Suppressor macrophage (primary cell): ENCODE measurements around the gene INTS13.
A peak's percentile ranks its signal among the peaks of the same experiment; 100 is the strongest.
"Not testable (repeated sequence)": the region's sequence is repeated elsewhere in the genome, so short reads cannot be mapped to it uniquely, and the experiment has no call there.

Source experiments
- DNase-seq, 4 experiments: peaks; one replicate each; pipeline ENCODE4 v3.0.0-alpha.2; 2020 to 2022
- total RNA-seq, 17 experiments: gene quantifications; one replicate each; lab custom pipeline; 2026; ENCODE audit warnings: mixed read lengths in 6 of 17, inconsistent platforms in 3 of 17; lab: John Stamatoyannopoulos, UW

The INTS13 gene
- 10.3 to 39.8 (median 25.9) reads per million in 17 experiments for total RNA-seq

- peak; percentile 99 to 100 (median 100) for DNase-seq
Measured at GRCh38 chr12:26937863-26938700, at the start of gene INTS13, which contains the start of gene FGFR1OP2. Gene INTS13 (minus strand): TSS chr12:26937981. CDS start chr12:26936803, 1,178 bp downstream. Gene FGFR1OP2 (plus strand): TSS chr12:26938470. CDS start chr12:26954159, 15,689 bp downstream.

GRCh38 chr12:26982866-26983265 is 45.1 kb upstream of the INTS13 start:
- DNase-seq: no peak

- DNase-seq: no peak
Measured at GRCh38 chr12:26979733-26980132, 42.0 kb upstream of the INTS13 start.

GRCh38 chr12:26978801-26979200 is 41.0 kb upstream of the INTS13 start:
- no peak for DNase-seq

- peak; percentile 37 to 73 (median 52) for DNase-seq
Measured at GRCh38 chr12:26976687-26977086, 38.9 kb upstream of the INTS13 start.

GRCh38 chr12:26971963-26972362 is 34.2 kb upstream of the INTS13 start:
- no peak for DNase-seq

- no peak for DNase-seq
Measured at GRCh38 chr12:26970136-26970535, 32.4 kb upstream of the INTS13 start.

GRCh38 chr12:26966842-26967241 is 29.1 kb upstream of the INTS13 start:
- no peak for DNase-seq

- no peak for DNase-seq
Measured at GRCh38 chr12:26963413-26963812, 25.6 kb upstream of the INTS13 start.

- no peak for DNase-seq
Measured at GRCh38 chr12:26961803-26962202, 24.0 kb upstream of the INTS13 start.

- not testable (repeated sequence) for DNase-seq
Measured at GRCh38 chr12:26961391-26961790, 23.6 kb upstream of the INTS13 start.

GRCh38 chr12:26954027-26954426 is 16.2 kb upstream of the INTS13 start:
- DNase-seq: peak; percentile 40 to 70 (median 56)

- peak; percentile 89 to 98 (median 92) for DNase-seq
Measured at GRCh38 chr12:26953447-26953846, 15.7 kb upstream of the INTS13 start.

- DNase-seq: no peak
Measured at GRCh38 chr12:26948309-26948708, 10.5 kb upstream of the INTS13 start.

GRCh38 chr12:26941215-26941594 is 3.4 kb upstream of the INTS13 start:
- no peak for DNase-seq

- peak; percentile 25 to 61 (median 55) for DNase-seq
Measured at GRCh38 chr12:26940516-26941214, 2.9 kb upstream of the INTS13 start.

- no peak for DNase-seq
Measured at GRCh38 chr12:26939953-26940352, 2.2 kb upstream of the INTS13 start.

- DNase-seq: peak in 2 of 4 experiments; percentile 12 to 33
Measured at GRCh38 chr12:26939192-26939832, 1.5 kb upstream of the INTS13 start.

GRCh38 chr12:26938701-26939062 is 901 bp upstream of the INTS13 start:
- peak; percentile 31 to 69 (median 58) for DNase-seq

- no peak for DNase-seq
Measured at GRCh38 chr12:26937443-26937862, 328 bp downstream of the INTS13 start.

GRCh38 chr12:26936559-26937442 is 980 bp downstream of the INTS13 start:
- DNase-seq: peak in 3 of 4 experiments; percentile 15 to 36 (median 17)
